LNCaP clone FGC (cell line): Measurements from ENCODE around the gene CEP350.

ENCODE experiments used
- DNase-seq: peaks from one replicate; pipeline ENCODE4 v3.0.0-alpha.2; 2011; ENCODE audit warnings: low read depth
- H3K4me3 ChIP-seq: 2 replicates; pipeline ENCODE4 v1.5.1; 2011; ENCODE audit warnings: mild to moderate bottlenecking, low read depth, low read length, control low read depth
- CTCF ChIP-seq: IDR thresholded peaks from 2 replicates; pipeline ENCODE4 v1.5.1; 2012; ENCODE audit warnings: mild to moderate bottlenecking; ENCODE audit not compliant: control insufficient read depth, insufficient read depth; ENCODE audit errors: extremely low read depth

The CEP350 gene

GRCh38 chr1:180137776-180138175 lies 183.2 kb downstream of the CEP350 start:
- no peak for TF ChIP-seq CTCF
- DNase-seq = peak; percentile 71
- no peak overlapping the region for H3K4me3 ChIP-seq

- no peak for TF ChIP-seq CTCF
- H3K4me3 ChIP-seq = no peak overlapping the region
- DNase-seq = no peak
These were observed 186.8 kb downstream of the CEP350 start for GRCh38 chr1:180141381-180141934.

- DNase-seq = no peak
- no peak overlapping the region for H3K4me3 ChIP-seq
- no peak for TF ChIP-seq CTCF
These were observed 188.7 kb downstream of the CEP350 start for GRCh38 chr1:180143359-180143758.

- no peak for DNase-seq
- TF ChIP-seq CTCF = no peak
- H3K4me3 ChIP-seq = no peak overlapping the region
These were observed 190.2 kb downstream of the CEP350 start for GRCh38 chr1:180144659-180145357.

GRCh38 chr1:180145446-180145845 lies 190.8 kb downstream of the CEP350 start:
- H3K4me3 ChIP-seq = no peak overlapping the region
- no peak for DNase-seq
- no peak for TF ChIP-seq CTCF

GRCh38 chr1:180150982-180151381 lies 196.4 kb downstream of the CEP350 start:
- H3K4me3 ChIP-seq = no peak overlapping the region
- TF ChIP-seq CTCF = no peak
- DNase-seq = no peak

- no peak overlapping the region for H3K4me3 ChIP-seq
- DNase-seq = no peak
- no peak for TF ChIP-seq CTCF
These were observed 196.9 kb downstream of the CEP350 start for GRCh38 chr1:180151508-180151907.
